Stimulated activated CD8-positive, alpha-beta memory T cell treated with anti-CD3 and anti-CD28 coated beads, Interleukin-7, amount 100 ng/mL, for 4 hours (primary cell): ENCODE data around the gene GIT2.

Experiments
- DNase-seq, 2 donors: peaks; one replicate each; pipeline ENCODE4 v3.0.0-alpha.2; 2020; ENCODE audit warnings: low read depth in 2 of 2

The GIT2 gene

GRCh38 chr12:109981311-109981710 is 14.9 kb downstream of the GIT2 start:
- peak in 1 of 2 donors; percentile 55 for DNase-seq

- no peak for DNase-seq
These were observed 23.3 kb downstream of the GIT2 start for GRCh38 chr12:109972821-109973220.

- no peak for DNase-seq
These were observed 27.4 kb downstream of the GIT2 start for GRCh38 chr12:109968801-109969200.

- DNase-seq: no peak
These were observed 28.1 kb downstream of the GIT2 start for GRCh38 chr12:109968032-109968420.

- no peak for DNase-seq
These were observed 28.7 kb downstream of the GIT2 start for GRCh38 chr12:109967383-109968031.

- no peak for DNase-seq
These were observed 29.6 kb downstream of the GIT2 start for GRCh38 chr12:109966546-109966945.

- no peak for DNase-seq
These were observed 32.3 kb downstream of the GIT2 start for GRCh38 chr12:109963743-109964429.

- DNase-seq: no peak
These were observed 32.8 kb downstream of the GIT2 start for GRCh38 chr12:109963330-109963729.

GRCh38 chr12:109962398-109962797 is 33.8 kb downstream of the GIT2 start:
- no peak for DNase-seq

- no peak for DNase-seq
These were observed 34.6 kb downstream of the GIT2 start for GRCh38 chr12:109961612-109962011.

GRCh38 chr12:109961201-109961600 is 35.0 kb downstream of the GIT2 start:
- DNase-seq: no peak

- no peak for DNase-seq
These were observed 36.6 kb downstream of the GIT2 start for GRCh38 chr12:109959411-109960093.

- DNase-seq: no peak
These were observed 37.8 kb downstream of the GIT2 start for GRCh38 chr12:109958374-109958773.

GRCh38 chr12:109953656-109954055 is 42.5 kb downstream of the GIT2 start:
- DNase-seq: no peak

- DNase-seq: no peak
These were observed 43.3 kb downstream of the GIT2 start for GRCh38 chr12:109952873-109953272.

- DNase-seq: no peak
These were observed 43.9 kb downstream of the GIT2 start for GRCh38 chr12:109952160-109952858.

- no peak for DNase-seq
These were observed 44.4 kb downstream of the GIT2 start for GRCh38 chr12:109951751-109952150.

GRCh38 chr12:109951136-109951535 is 45.0 kb downstream of the GIT2 start:
- no peak for DNase-seq

- DNase-seq: no peak
These were observed 45.5 kb downstream of the GIT2 start for GRCh38 chr12:109950625-109951024.

- DNase-seq: no peak
These were observed 47.1 kb downstream of the GIT2 start for GRCh38 chr12:109949089-109949488.

- DNase-seq: no peak
These were observed 47.8 kb downstream of the GIT2 start for GRCh38 chr12:109948368-109948767.

GRCh38 chr12:109947521-109947920 is 48.6 kb downstream of the GIT2 start:
- no peak for DNase-seq
